Measurements from ENCODE around the gene DPP9. TPM values are rescaled to one million over a fixed set of nuclear protein-coding genes. Genes with fewer than 3 reads are reported as not detected.

DPP9 gene
- total and polyA plus RNA-seq, 2 of the 8 experiments (the other 6 are each of a cell fraction or from before 2014, with no cell fraction given): 11.6 to 40.7 TPM

DNA sequence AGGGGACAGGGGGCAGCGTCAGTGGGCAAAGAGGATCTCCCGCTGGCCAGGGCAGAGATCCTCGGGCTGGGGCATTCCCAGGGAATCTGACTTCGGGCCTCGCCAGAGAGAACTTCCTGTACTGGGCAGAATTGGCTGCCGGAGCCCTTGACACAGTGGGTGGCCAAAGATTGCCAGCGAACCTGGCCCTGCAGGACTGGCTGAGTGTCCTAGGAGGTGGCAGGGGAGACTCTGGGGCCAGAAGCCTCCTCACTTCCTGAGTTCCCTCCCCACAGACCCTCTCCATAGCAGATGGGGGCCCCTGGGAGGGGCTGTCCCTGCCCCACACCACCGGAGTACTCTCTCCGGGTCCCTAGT, 19.3 kb downstream of the DPP9 start (continued):
- TF ChIP-seq TCF12 (IDR thresholded peaks at IDR 0.05; ENCODE audit: low read depth, low read length) (no peak), NRF1 (IDR thresholded peaks at IDR 0.05; ENCODE audit: low read depth, low read length) (no peak)
